Upper lobe of left lung (tissue), 6 donors: Measurements from ENCODE around the gene CPNE5. TPM values are rescaled to one million over a fixed set of nuclear protein-coding genes. Genes with fewer than 3 reads are reported as not detected.

Experiments
- ATAC-seq, 2 donors: fragments of 200-7000 bp; cut with Tn5 transposase; one replicate each; pipeline ENCODE4 v1.9.1; 2022; ENCODE audit warnings: mild to moderate bottlenecking in 2 of 2, moderate library complexity in 2 of 2; ENCODE audit not compliant: low FRiP score in 2 of 2
- DNase-seq, 2 donors: peaks; one replicate each; pipeline ENCODE4 v3.0.0-alpha.2; 2019 to 2020
- H3K27ac ChIP-seq, 4 donors: fragments of 200-600 bp; sonication (generic); one replicate each; pipeline ENCODE4 v1.5.1; 2016 to 2019
- H3K27me3 ChIP-seq, 4 donors: fragments of 200-600 bp; sonication (generic); one replicate each; pipeline ENCODE4 v1.5.1; 2017 to 2019
- H3K36me3 ChIP-seq, 4 donors: fragments of 200-600 bp; sonication (generic); one replicate each; pipeline ENCODE4 v1.5.1; 2016 to 2019
- H3K4me1 ChIP-seq, 4 donors: fragments of 200-600 bp; sonication (generic); one replicate each; pipeline ENCODE4 v1.5.1; 2018 to 2019
- H3K4me3 ChIP-seq, 4 donors: fragments of 200-600 bp; sonication (generic); one replicate each; pipeline ENCODE4 v1.5.1; 2017 to 2019; ENCODE audit warnings: mild to moderate bottlenecking in 2 of 4, moderate library complexity in 1 of 4
- H3K9me3 ChIP-seq, 4 donors: fragments of 200-600 bp; sonication (generic); one replicate each; pipeline ENCODE4 v1.5.1; 2018 to 2019
- EP300 ChIP-seq, 4 donors: sonication (generic); formaldehyde crosslinking; IDR thresholded peaks; one replicate each; pipeline ENCODE4 v1.5.1; 2017; ENCODE audit warnings: antibody characterized with exemption in 4 of 4, control low read depth in 2 of 4
- POLR2A ChIP-seq, 4 donors: fragments of 450-650 bp; IDR thresholded peaks; one replicate each; pipeline ENCODE4 v1.5.1; 2016 to 2017; ENCODE audit warnings: antibody characterized with exemption in 4 of 4, mild to moderate bottlenecking in 2 of 4
- POLR2AphosphoS5 ChIP-seq, 2 donors: sonication (generic); formaldehyde crosslinking; IDR thresholded peaks; one replicate each; pipeline ENCODE4 v1.5.1; 2017; ENCODE audit warnings: antibody characterized with exemption in 2 of 2
- WGBS, 2 donors: methylation state at CpG; one replicate each; pipeline ENCODE4 v1.1.5; 2017 to 2018; 5-methylcytosine and 5-hydroxymethylcytosine counted together
- total RNA-seq, 6 donors: library from RNA; depleted of rRNA in 4 of 6; stranded (reverse); fragments of >200 nt in 4 of 6; gene quantifications; one replicate each; pipeline versions ENCODE4 v1.1.0 to v1.2.1, GENCODE V29; 2016 to 2021
- TF ChIP-seq, protein P1 (sequence below), 6 experiments: fragments of 450-650 bp in 4 of 6; fragments of 200-600 bp in 2 of 6; sonication (generic) in 2 of 6; IDR thresholded peaks; one replicate each; pipeline ENCODE4 v1.5.1; 2016 to 2019; ENCODE audit warnings: antibody characterized with exemption in 6 of 6
- donor health status: DM: no; HTN: no; CAD: no; lungs with moderate emphysema.
- donor health status: DM: no; HTN: yes; CAD: no; lungs with severe emphysema.

CPNE5 gene
- total RNA-seq, 6 donors from 2014 or later = 0.89 to 5.4 (median 2.5) TPM

- WGBS, 2 donors = 95 to 100% methylated on average over 2 of the region's 2 CpGs
- Histone ChIP-seq H3K9me3 (no peaks in the 10 kb centered on the region), H3K36me3 (peaks cover 3 to 14% (median 6%) of the 10 kb centered on the region in 4 donors), H3K27me3 (no peaks in the 10 kb centered on the region), H3K4me3 (no peak overlapping the region), H3K27ac (no peak overlapping the region), H3K4me1 (peaks cover 6 to 12% (median 9%) of the 10 kb centered on the region in 4 donors)
- DNase-seq (no peak), ATAC-seq (no peak)
- no peak for TF ChIP-seq EP300 (IDR thresholded peaks at IDR 0.05)
- TF ChIP-seq, protein P1, sequence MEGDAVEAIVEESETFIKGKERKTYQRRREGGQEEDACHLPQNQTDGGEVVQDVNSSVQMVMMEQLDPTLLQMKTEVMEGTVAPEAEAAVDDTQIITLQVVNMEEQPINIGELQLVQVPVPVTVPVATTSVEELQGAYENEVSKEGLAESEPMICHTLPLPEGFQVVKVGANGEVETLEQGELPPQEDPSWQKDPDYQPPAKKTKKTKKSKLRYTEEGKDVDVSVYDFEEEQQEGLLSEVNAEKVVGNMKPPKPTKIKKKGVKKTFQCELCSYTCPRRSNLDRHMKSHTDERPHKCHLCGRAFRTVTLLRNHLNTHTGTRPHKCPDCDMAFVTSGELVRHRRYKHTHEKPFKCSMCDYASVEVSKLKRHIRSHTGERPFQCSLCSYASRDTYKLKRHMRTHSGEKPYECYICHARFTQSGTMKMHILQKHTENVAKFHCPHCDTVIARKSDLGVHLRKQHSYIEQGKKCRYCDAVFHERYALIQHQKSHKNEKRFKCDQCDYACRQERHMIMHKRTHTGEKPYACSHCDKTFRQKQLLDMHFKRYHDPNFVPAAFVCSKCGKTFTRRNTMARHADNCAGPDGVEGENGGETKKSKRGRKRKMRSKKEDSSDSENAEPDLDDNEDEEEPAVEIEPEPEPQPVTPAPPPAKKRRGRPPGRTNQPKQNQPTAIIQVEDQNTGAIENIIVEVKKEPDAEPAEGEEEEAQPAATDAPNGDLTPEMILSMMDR (IDR thresholded peaks at IDR 0.05) = no peak
- no peak for TF ChIP-seq POLR2AphosphoS5 (IDR thresholded peaks at IDR 0.05)
- no peak for TF ChIP-seq POLR2A (IDR thresholded peaks at IDR 0.05)
Observed at GRCh38 chr6:36691612-36692011, 147.6 kb downstream of the CPNE5 start.

- TF ChIP-seq POLR2A (IDR thresholded peaks at IDR 0.05) = no peak
- no peak for TF ChIP-seq EP300 (IDR thresholded peaks at IDR 0.05)
- TF ChIP-seq POLR2AphosphoS5 (IDR thresholded peaks at IDR 0.05) = no peak
- TF ChIP-seq, protein P1 (IDR thresholded peaks at IDR 0.05) = no peak
- ATAC-seq = no peak
- WGBS, 2 donors = 89 to 94% methylated on average over 4 of the region's 4 CpGs
Observed at GRCh38 chr6:36691011-36691410, 148.2 kb downstream of the CPNE5 start.

More at GRCh38 chr6:36691011-36691410, 148.2 kb downstream of the CPNE5 start:
- Histone ChIP-seq H3K27ac (no peak overlapping the region), H3K4me3 (no peak overlapping the region), H3K9me3 (no peaks in the 10 kb centered on the region), H3K36me3 (peaks cover 7 to 20% (median 12%) of the 10 kb centered on the region in 4 donors), H3K4me1 (peaks cover 11 to 14% (median 12%) of the 10 kb centered on the region in 4 donors), H3K27me3 (no peaks in the 10 kb centered on the region)
- DNase-seq = no peak

Other genes with a start within 250 kb of the CPNE5 start
- gene SRSF3, start 245.1 kb downstream of the CPNE5 start, total RNA-seq = 100 to 1,000 TPM in 5 of 6 donors, 10 to 100 TPM in 1; 61.5 to 220 (median 167) TPM
- 100 to 1,000 TPM in 4 of 6 donors, 10 to 100 TPM in 2; 61.8 to 186 (median 127) TPM for gene CDKN1A, start 160.7 kb downstream of the CPNE5 start, total RNA-seq
- gene RAB44, start 141.6 kb downstream of the CPNE5 start, total RNA-seq = 1 to 10 TPM in 3 of 6 donors, under 1 TPM in 3; 0.20 to 3.1 (median 1.2) TPM
- 10 to 100 TPM in 3 of 6 donors, 1 to 10 TPM in 3; 2.2 to 21.7 (median 11.9) TPM for gene PPIL1, start 35.4 kb upstream of the CPNE5 start, total RNA-seq
- 10 to 100 TPM; 22.0 to 60.8 (median 42.5) TPM for gene C6orf89, start 46.5 kb upstream of the CPNE5 start, total RNA-seq
- gene PI16, start 115.3 kb upstream of the CPNE5 start, total RNA-seq = 10 to 100 TPM in 1 of 6 donors, 1 to 10 TPM in 3, under 1 TPM in 1, not detected in 1; 0.44 to 78.9 (median 4.7) TPM
- gene MTCH1, start 146.8 kb upstream of the CPNE5 start, total RNA-seq = 100 to 1,000 TPM; 184 to 283 (median 219) TPM
- gene FGD2, start 166.2 kb upstream of the CPNE5 start, total RNA-seq = 100 to 1,000 TPM in 3 of 6 donors, 10 to 100 TPM in 3; 50.8 to 204 (median 92.3) TPM